ENCODE measurements around the gene ZFYVE28. TPM values are rescaled to one million over a fixed set of nuclear protein-coding genes. Genes with fewer than 3 reads are reported as not detected.
A peak's percentile ranks its signal among the peaks of the same experiment; 100 is the strongest.

ZFYVE28 gene
- total RNA-seq, 1 donor from 2014 or later: 0.44 TPM

- Mint-ChIP-seq H3K4me3 (ENCODE audit: unreplicated experiment) (peak overlapping the region; percentile 47), H3K9me3 (ENCODE audit: unreplicated experiment) (no peaks in the 10 kb centered on the region), H3K27me3 (ENCODE audit: unreplicated experiment) (peaks cover 32% of the 10 kb centered on the region), H3K4me1 (ENCODE audit: unreplicated experiment) (peaks cover 32% of the 10 kb centered on the region), H3K27ac (ENCODE audit: unreplicated experiment) (no peak overlapping the region), H3K36me3 (ENCODE audit: low read depth, unreplicated experiment) (peaks cover 11% of the 10 kb centered on the region)
- no peak for DNase-seq (ENCODE audit: low spot score)
- TF ChIP-seq CTCF (IDR thresholded peaks at IDR 0.05; ENCODE audit: unreplicated experiment): no peak
Measured at GRCh38 chr4:2415881-2416563, 2.4 kb downstream of the ZFYVE28 start.

GRCh38 chr4:2415213-2415612 lies 3.2 kb downstream of the ZFYVE28 start:
- Mint-ChIP-seq H3K9me3 (ENCODE audit: unreplicated experiment) (no peaks in the 10 kb centered on the region), H3K27me3 (ENCODE audit: unreplicated experiment) (peaks cover 26% of the 10 kb centered on the region), H3K4me3 (ENCODE audit: unreplicated experiment) (peak overlapping the region; percentile 2), H3K4me1 (ENCODE audit: unreplicated experiment) (peaks cover 32% of the 10 kb centered on the region), H3K36me3 (ENCODE audit: low read depth, unreplicated experiment) (peaks cover 11% of the 10 kb centered on the region), H3K27ac (ENCODE audit: unreplicated experiment) (no peak overlapping the region)
- DNase-seq (ENCODE audit: low spot score): no peak
- TF ChIP-seq CTCF (IDR thresholded peaks at IDR 0.05; ENCODE audit: unreplicated experiment): no peak

- H3K4me1 Mint-ChIP-seq (ENCODE audit: unreplicated experiment): peaks cover 20% of the 10 kb centered on the region
- no peak for TF ChIP-seq CTCF (IDR thresholded peaks at IDR 0.05; ENCODE audit: unreplicated experiment)
- H3K36me3 Mint-ChIP-seq (ENCODE audit: low read depth, unreplicated experiment): peaks cover 4% of the 10 kb centered on the region
- no peak overlapping the region for H3K27ac Mint-ChIP-seq (ENCODE audit: unreplicated experiment)
- no peaks in the 10 kb centered on the region for H3K9me3 Mint-ChIP-seq (ENCODE audit: unreplicated experiment)
- H3K27me3 Mint-ChIP-seq (ENCODE audit: unreplicated experiment): peaks cover 18% of the 10 kb centered on the region
- no peak for DNase-seq (ENCODE audit: low spot score)
- no peak overlapping the region for H3K4me3 Mint-ChIP-seq (ENCODE audit: unreplicated experiment)
Measured at GRCh38 chr4:2413821-2414610, 4.4 kb downstream of the ZFYVE28 start.

- TF ChIP-seq CTCF (IDR thresholded peaks at IDR 0.05; ENCODE audit: unreplicated experiment): no peak
- Mint-ChIP-seq H3K4me1 (ENCODE audit: unreplicated experiment) (peaks cover 20% of the 10 kb centered on the region), H3K27me3 (ENCODE audit: unreplicated experiment) (peaks cover 18% of the 10 kb centered on the region), H3K36me3 (ENCODE audit: low read depth, unreplicated experiment) (peaks cover 4% of the 10 kb centered on the region), H3K4me3 (ENCODE audit: unreplicated experiment) (peak overlapping the region; percentile 72), H3K27ac (ENCODE audit: unreplicated experiment) (peak overlapping the region; percentile 15), H3K9me3 (ENCODE audit: unreplicated experiment) (no peaks in the 10 kb centered on the region)
- peak; percentile 61 for DNase-seq (ENCODE audit: low spot score)
Measured at GRCh38 chr4:2412885-2413716, 5.3 kb downstream of the ZFYVE28 start.

Measured in endothelial cell (in vitro differentiated cells).